IMR-90 (cell line): ENCODE results near the gene ACP2. TPM values are rescaled to one million over a fixed set of nuclear protein-coding genes. Genes with fewer than 3 reads are reported as not detected.

Experiments used
- ATAC-seq: fragments of 200-7000 bp; cut with Tn5 transposase; 2 replicates; pipeline ENCODE4 v1.9.1; 2020; ENCODE audit warnings: low read depth, mild to moderate bottlenecking, moderate library complexity
- BruUV-seq: library from RNA; stranded (reverse); fragments of 400-500 nt; replicated peaks from 2 replicates; lab custom pipeline; 2021; lab: Mats Ljungman, UMichigan
- CTCF ChIA-PET: fragments of 300-600 bp; formaldehyde crosslinking; extraction: SDS; loops from one replicate; lab custom pipeline; 2021; ENCODE audit warnings: antibody characterized with exemption; lab: Yijun Ruan, JAX
- POLR2A ChIA-PET: fragments of 300-600 bp; sonication (Branson Sonifier 250); formaldehyde crosslinking; loops from one replicate; lab custom pipeline; 2022; ENCODE audit warnings: antibody characterized with exemption; ENCODE audit not compliant: unreplicated experiment; lab: Charles Lee
- DNase-seq: peaks from one replicate; pipeline ENCODE4 v3.0.0; 2013
- H2AFZ ChIP-seq: replicated peaks from 2 replicates; pipeline ENCODE3; 2013; ENCODE audit warnings: low read length, mild to moderate bottlenecking; ENCODE audit not compliant: poor library complexity
- H2AK5ac ChIP-seq: 2 replicates; pipeline ENCODE4 v1.6.1; 2013; ENCODE audit warnings: low read depth, low read length, inconsistent platforms
- H2AK9ac ChIP-seq: replicated peaks from 2 replicates; pipeline ENCODE3; 2013; ENCODE audit warnings: mild to moderate bottlenecking, low read depth, low read length, moderate library complexity; ENCODE audit not compliant: poor library complexity
- H2BK120ac ChIP-seq: 2 replicates; pipeline ENCODE4 v1.6.1; 2013; ENCODE audit warnings: low read depth, low read length, inconsistent platforms
- H2BK15ac ChIP-seq: 3 replicates; pipeline ENCODE4 v1.6.1; 2013; ENCODE audit warnings: low read depth, low read length, inconsistent platforms
- H2BK20ac ChIP-seq: 2 replicates; pipeline ENCODE4 v1.6.1; 2013; ENCODE audit warnings: low read depth, mild to moderate bottlenecking, inconsistent platforms, low read length, moderate library complexity
- H2BK5ac ChIP-seq: 2 replicates; pipeline ENCODE4 v1.6.1; 2013; ENCODE audit warnings: mild to moderate bottlenecking, low read depth, low read length, inconsistent platforms; ENCODE audit not compliant: poor library complexity, severe bottlenecking
- H3K14ac ChIP-seq: replicated peaks from 2 replicates; pipeline ENCODE4 v1.6.1; 2013; ENCODE audit warnings: low read depth, low read length, inconsistent platforms
- H3K18ac ChIP-seq: 2 replicates; pipeline ENCODE4 v1.6.1; 2013; ENCODE audit warnings: low read depth, low read length, control low read depth
- H3K23ac ChIP-seq: 2 replicates; pipeline ENCODE4 v1.6.1; 2013; ENCODE audit warnings: low read depth, low read length, inconsistent platforms
- H3K27ac ChIP-seq: 2 replicates; pipeline ENCODE4 v1.5.1; 2013; ENCODE audit warnings: mild to moderate bottlenecking, control low read depth, low read length; ENCODE audit not compliant: insufficient read depth
- H3K27me3 ChIP-seq: 2 replicates; pipeline ENCODE4 v1.6.1; 2013; ENCODE audit warnings: low read length; ENCODE audit not compliant: control insufficient read depth, insufficient read depth
- H3K36me3 ChIP-seq: 2 replicates; pipeline ENCODE4 v1.6.1; 2013; ENCODE audit warnings: low read length, mixed read lengths; ENCODE audit not compliant: control insufficient read depth, insufficient read depth
- H3K4ac ChIP-seq: 2 replicates; pipeline ENCODE4 v1.6.1; 2013; ENCODE audit warnings: low read depth, low read length, inconsistent platforms
- H3K4me1 ChIP-seq: 2 replicates; pipeline ENCODE4 v1.6.1; 2013; ENCODE audit warnings: low read length, mixed read lengths; ENCODE audit not compliant: control insufficient read depth, insufficient read depth
- H3K4me2 ChIP-seq: 2 replicates; pipeline ENCODE4 v1.6.1; 2013; ENCODE audit warnings: low read depth, mild to moderate bottlenecking, control low read depth, low read length, moderate library complexity
- H3K4me3 ChIP-seq: 2 replicates; pipeline ENCODE4 v1.5.1; 2013; ENCODE audit warnings: low read depth, mild to moderate bottlenecking, control low read depth, low read length, moderate library complexity; ENCODE audit not compliant: insufficient read depth
- H3K56ac ChIP-seq: 2 replicates; pipeline ENCODE4 v1.6.1; 2013; ENCODE audit warnings: low read length, inconsistent platforms; ENCODE audit not compliant: insufficient read depth; ENCODE audit errors: extremely low read depth
- H3K79me1 ChIP-seq, 2 experiments: 2 replicates each; pipeline ENCODE4 v1.6.1; 2013; ENCODE audit warnings: low read length in 2 of 2, inconsistent platforms in 1 of 2, low read depth in 1 of 2
- H3K9ac ChIP-seq: 2 replicates; pipeline ENCODE4 v1.6.1; 2013; ENCODE audit warnings: low read depth, low read length, control low read depth
- H3K9me1 ChIP-seq: 2 replicates; pipeline ENCODE4 v1.6.1; 2013; ENCODE audit warnings: low read length, inconsistent platforms; ENCODE audit not compliant: insufficient read depth
- H3K9me3 ChIP-seq: 2 replicates; pipeline ENCODE4 v1.6.1; 2013; ENCODE audit warnings: low read length; ENCODE audit not compliant: control insufficient read depth, insufficient read depth
- H4K20me1 ChIP-seq: 2 replicates; pipeline ENCODE4 v1.6.1; 2013; ENCODE audit warnings: low read length, inconsistent platforms; ENCODE audit not compliant: insufficient read depth
- H4K5ac ChIP-seq: 2 replicates; pipeline ENCODE4 v1.6.1; 2013; ENCODE audit warnings: mild to moderate bottlenecking, low read depth, low read length, control low read depth
- H4K8ac ChIP-seq, 2 experiments: 2 replicates each; pipeline ENCODE4 v1.6.1; 2013; ENCODE audit warnings: low read depth in 2 of 2, low read length in 2 of 2, control low read depth in 1 of 2, inconsistent platforms in 1 of 2
- H4K91ac ChIP-seq: 2 replicates; pipeline ENCODE4 v1.6.1; 2013; ENCODE audit warnings: low read depth, low read length, inconsistent platforms; ENCODE audit not compliant: insufficient read depth
- BHLHE40 ChIP-seq: fragments of 150-350 bp; IDR thresholded peaks from 2 replicates; pipeline ENCODE4 v1.6.1; 2016; ENCODE audit warnings: mild to moderate bottlenecking, low read depth, low read length
- CEBPB ChIP-seq: IDR thresholded peaks from 2 replicates; pipeline ENCODE4 v1.6.1; 2012; ENCODE audit warnings: low read depth, low read length, improper control_type of control experiment
- CHD1 ChIP-seq: IDR thresholded peaks from 2 replicates; pipeline ENCODE4 v1.6.1; 2012; ENCODE audit warnings: low read depth, low read length, improper control_type of control experiment
- FOS ChIP-seq: fragments of 150-350 bp; IDR thresholded peaks from 2 replicates; pipeline ENCODE4 v1.6.1; 2016; ENCODE audit warnings: low read depth, low read length
- MAFK ChIP-seq: IDR thresholded peaks from 2 replicates; pipeline ENCODE4 v1.6.1; 2012; ENCODE audit warnings: low read depth, low read length, improper control_type of control experiment
- MAZ ChIP-seq: IDR thresholded peaks from 2 replicates; pipeline ENCODE4 v1.6.1; 2012; ENCODE audit warnings: low read depth, mild to moderate bottlenecking, low read length, improper control_type of control experiment, moderate library complexity, borderline replicate concordance
- MXI1 ChIP-seq: IDR thresholded peaks from 2 replicates; pipeline ENCODE4 v1.6.1; 2012; ENCODE audit warnings: low read depth, mild to moderate bottlenecking, low read length, moderate library complexity, borderline replicate concordance
- NFE2L2 ChIP-seq: fragments of 150-350 bp; IDR thresholded peaks from 2 replicates; pipeline ENCODE4 v1.6.1; 2016; ENCODE audit warnings: low read depth, mild to moderate bottlenecking, low read length
- POLR2A ChIP-seq: IDR thresholded peaks from 2 replicates; pipeline ENCODE4 v1.6.1; 2012; ENCODE audit warnings: mild to moderate bottlenecking, low read depth, low read length
- RAD21 ChIP-seq: IDR thresholded peaks from 2 replicates; pipeline ENCODE4 v1.6.1; 2012; ENCODE audit warnings: low read length, improper control_type of control experiment
- RCOR1 ChIP-seq: IDR thresholded peaks from 2 replicates; pipeline ENCODE4 v1.6.1; 2012; ENCODE audit warnings: mild to moderate bottlenecking, low read length, improper control_type of control experiment; ENCODE audit not compliant: insufficient replicate concordance
- RFX5 ChIP-seq: IDR thresholded peaks from 2 replicates; pipeline ENCODE4 v1.8.0; 2012; ENCODE audit warnings: low read depth, mild to moderate bottlenecking, low read length, moderate library complexity
- SMC3 ChIP-seq: fragments of 150-350 bp; IDR thresholded peaks from 2 replicates; pipeline ENCODE4 v1.6.1; 2016; ENCODE audit warnings: low read depth, mild to moderate bottlenecking, antibody characterized with exemption, low read length, moderate library complexity
- WGBS, 2 experiments: methylation state at CpG; one replicate each; pipeline versions ENCODE4 v1.1.5 to v1.1.7; 2013; ENCODE audit warnings: missing lambda C conversion rate in 2 of 2; ENCODE audit not compliant: insufficient read length in 1 of 2; ENCODE audit errors: extremely low coverage in 2 of 2; 5-methylcytosine and 5-hydroxymethylcytosine counted together
- dilution Hi-C: fragments of 300-500 bp; cut with HindIII; formaldehyde crosslinking; loops from one replicate; pipeline ENCODE4 v1.14.3; 2018; ENCODE audit warnings: low sequenced_read_pairs; ENCODE audit not compliant: unreplicated experiment
- in situ Hi-C: fragments of 300-500 bp; cut with MboI; formaldehyde crosslinking; loops from 3 replicates; pipeline ENCODE4 v1.14.3; 2019; ENCODE audit warnings: low sequenced_read_pairs, inconsistent platforms, mixed read lengths
- intact Hi-C: fragments of 100-400 bp; cut with micrococcal nuclease; formaldehyde crosslinking; loops from 2 replicates; pipeline ENCODE4 v1.10.0; 2022
- polyA plus RNA-seq, 3 experiments: library from polyadenylated mRNA; depleted of rRNA; stranded (reverse); fragments of >200 nt; gene quantifications; 2 replicates each; pipeline ENCODE4 v1.2.3, GENCODE V29; 2012; ENCODE audit warnings: low replicate concordance in 1 of 3
- total RNA-seq: library from RNA; depleted of rRNA; stranded (reverse); fragments of >200 nt; gene quantifications from 2 replicates; pipeline ENCODE4 v1.2.3, GENCODE V29; 2012
- TF ChIP-seq, protein P1 (sequence below): fragments of 150-350 bp; IDR thresholded peaks from 2 replicates; pipeline ENCODE4 v1.6.1; 2017; ENCODE audit warnings: mild to moderate bottlenecking, antibody characterized with exemption, low read length, low read depth
- TF ChIP-seq, protein P2 (sequence below): fragments of 150-350 bp; IDR thresholded peaks from 2 replicates; pipeline ENCODE4 v1.6.1; 2016; ENCODE audit warnings: low read depth, mild to moderate bottlenecking, low read length, moderate library complexity, borderline replicate concordance
- TF ChIP-seq, protein P3 (sequence below): conservative IDR thresholded peaks from 2 replicates; pipeline ENCODE4 v1.5.1; 2012; ENCODE audit warnings: mild to moderate bottlenecking, low read depth, low read length, improper control_type of control experiment

The ACP2 gene
- total and polyA plus RNA-seq, 2 of the 4 experiments (the other 2 are of a cell fraction): 17.7 to 23.6 TPM

DNA sequence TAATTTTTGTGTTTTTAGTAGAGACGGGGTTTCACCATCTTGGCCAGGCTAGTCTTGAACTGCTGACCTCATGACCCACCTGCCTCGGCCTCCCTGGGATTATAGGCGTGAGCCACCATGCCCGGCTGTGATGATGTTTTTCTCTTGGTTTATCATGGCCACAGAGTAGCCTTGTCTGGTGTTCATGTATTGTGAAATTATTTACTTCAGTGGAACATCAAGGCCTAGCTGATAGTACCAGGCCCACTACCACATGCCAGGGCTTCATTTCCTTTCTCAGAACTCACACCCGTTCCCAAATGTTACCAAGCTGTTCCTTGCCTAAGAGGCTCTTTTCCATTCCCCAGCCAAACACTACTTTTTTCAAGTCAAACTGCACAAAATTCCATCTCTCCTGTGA lies 40.0 kb downstream of the ACP2 start:
- Histone ChIP-seq H3K56ac (no peak overlapping the region), H2BK120ac (no peak overlapping the region), H3K23ac (no peak overlapping the region), H3K9ac (no peak overlapping the region), H3K4me3 (no peak overlapping the region), H3K27ac (no peak overlapping the region), H2BK5ac (no peak overlapping the region), H2AK5ac (no peak overlapping the region), H4K8ac (no peak overlapping the region), H4K91ac (no peak overlapping the region), H3K4ac (no peak overlapping the region), H3K14ac (no peak overlapping the region), H3K9me3 (no peaks in the 10 kb centered on the region), H3K36me3 (no peaks in the 10 kb centered on the region), H3K9me1 (peaks cover 3% of the 10 kb centered on the region; the same call in 1 of the 2 replicates), H3K18ac (no peak overlapping the region), H3K27me3 (no peaks in the 10 kb centered on the region), H2AFZ (no peak overlapping the region), H2AK9ac (no peak overlapping the region), H3K79me1 (no peaks in the 10 kb centered on the region), H2BK15ac (no peak overlapping the region), H4K5ac (no peak overlapping the region), H2BK20ac (no peak overlapping the region; the same call in 1 of the 2 replicates), H3K4me1 (no peaks in the 10 kb centered on the region; the same call in 1 of the 2 replicates), H4K20me1 (no peaks in the 10 kb centered on the region), H3K4me2 (no peak overlapping the region)
- 100% methylated on average over 1 of the region's 5 CpGs; no CpG with 5 or more reads in 1 of the 2 experiments for WGBS, 2 experiments
- no peak for ATAC-seq
- intact Hi-C loops (no loop called here), dilution Hi-C loops (no loop called here), in situ Hi-C loops (no loop called here)
- DNase-seq: no peak
- TF ChIP-seq CHD1 (no peak), MAZ (no peak), RAD21 (no peak), MXI1 (no peak), RCOR1 (no peak), CEBPB (no peak), POLR2A (no peak), BHLHE40 (no peak), RFX5 (no peak), NFE2L2 (no peak), FOS (no peak), SMC3 (no peak), MAFK (no peak)
- TF ChIP-seq, protein P1, sequence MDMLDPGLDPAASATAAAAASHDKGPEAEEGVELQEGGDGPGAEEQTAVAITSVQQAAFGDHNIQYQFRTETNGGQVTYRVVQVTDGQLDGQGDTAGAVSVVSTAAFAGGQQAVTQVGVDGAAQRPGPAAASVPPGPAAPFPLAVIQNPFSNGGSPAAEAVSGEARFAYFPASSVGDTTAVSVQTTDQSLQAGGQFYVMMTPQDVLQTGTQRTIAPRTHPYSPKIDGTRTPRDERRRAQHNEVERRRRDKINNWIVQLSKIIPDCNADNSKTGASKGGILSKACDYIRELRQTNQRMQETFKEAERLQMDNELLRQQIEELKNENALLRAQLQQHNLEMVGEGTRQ: no peak
- TF ChIP-seq, protein P2, sequence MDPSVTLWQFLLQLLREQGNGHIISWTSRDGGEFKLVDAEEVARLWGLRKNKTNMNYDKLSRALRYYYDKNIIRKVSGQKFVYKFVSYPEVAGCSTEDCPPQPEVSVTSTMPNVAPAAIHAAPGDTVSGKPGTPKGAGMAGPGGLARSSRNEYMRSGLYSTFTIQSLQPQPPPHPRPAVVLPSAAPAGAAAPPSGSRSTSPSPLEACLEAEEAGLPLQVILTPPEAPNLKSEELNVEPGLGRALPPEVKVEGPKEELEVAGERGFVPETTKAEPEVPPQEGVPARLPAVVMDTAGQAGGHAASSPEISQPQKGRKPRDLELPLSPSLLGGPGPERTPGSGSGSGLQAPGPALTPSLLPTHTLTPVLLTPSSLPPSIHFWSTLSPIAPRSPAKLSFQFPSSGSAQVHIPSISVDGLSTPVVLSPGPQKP: no peak
- TF ChIP-seq, protein P3, sequence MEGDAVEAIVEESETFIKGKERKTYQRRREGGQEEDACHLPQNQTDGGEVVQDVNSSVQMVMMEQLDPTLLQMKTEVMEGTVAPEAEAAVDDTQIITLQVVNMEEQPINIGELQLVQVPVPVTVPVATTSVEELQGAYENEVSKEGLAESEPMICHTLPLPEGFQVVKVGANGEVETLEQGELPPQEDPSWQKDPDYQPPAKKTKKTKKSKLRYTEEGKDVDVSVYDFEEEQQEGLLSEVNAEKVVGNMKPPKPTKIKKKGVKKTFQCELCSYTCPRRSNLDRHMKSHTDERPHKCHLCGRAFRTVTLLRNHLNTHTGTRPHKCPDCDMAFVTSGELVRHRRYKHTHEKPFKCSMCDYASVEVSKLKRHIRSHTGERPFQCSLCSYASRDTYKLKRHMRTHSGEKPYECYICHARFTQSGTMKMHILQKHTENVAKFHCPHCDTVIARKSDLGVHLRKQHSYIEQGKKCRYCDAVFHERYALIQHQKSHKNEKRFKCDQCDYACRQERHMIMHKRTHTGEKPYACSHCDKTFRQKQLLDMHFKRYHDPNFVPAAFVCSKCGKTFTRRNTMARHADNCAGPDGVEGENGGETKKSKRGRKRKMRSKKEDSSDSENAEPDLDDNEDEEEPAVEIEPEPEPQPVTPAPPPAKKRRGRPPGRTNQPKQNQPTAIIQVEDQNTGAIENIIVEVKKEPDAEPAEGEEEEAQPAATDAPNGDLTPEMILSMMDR: no peak
- ChIA-PET POLR2A (no interaction called here), CTCF (no interaction called here)
- BruUV-seq: no TSS peak
